GM21529 (cell line): ENCODE data around the gene BTRC.

Source experiments
- ATAC-seq: cut with Tn5 transposase; IDR thresholded peaks from one replicate; pipeline ENCODE4 v1.9.1; 2021; ENCODE audit not compliant: unreplicated experiment

BTRC gene

GRCh38 chr10:101441541-101442455 lies 87.8 kb downstream of the BTRC start:
- no peak for ATAC-seq

- no peak for ATAC-seq
Measured at GRCh38 chr10:101442456-101442800, 88.5 kb downstream of the BTRC start.

GRCh38 chr10:101444058-101444898 lies 90.3 kb downstream of the BTRC start:
- ATAC-seq, result no peak

GRCh38 chr10:101446071-101446470 lies 92.1 kb downstream of the BTRC start:
- ATAC-seq, result no peak

GRCh38 chr10:101446947-101447346 lies 93.0 kb downstream of the BTRC start:
- ATAC-seq, result no peak

GRCh38 chr10:101447477-101447876 lies 93.5 kb downstream of the BTRC start:
- ATAC-seq, result no peak

GRCh38 chr10:101450277-101451080 lies 96.5 kb downstream of the BTRC start:
- ATAC-seq, result no peak

- no peak for ATAC-seq
Measured at GRCh38 chr10:101451261-101451660, 97.3 kb downstream of the BTRC start.

- no peak for ATAC-seq
Measured at GRCh38 chr10:101451667-101452069, 97.7 kb downstream of the BTRC start.

- no peak for ATAC-seq
Measured at GRCh38 chr10:101452176-101452575, 98.2 kb downstream of the BTRC start.

- ATAC-seq, result no peak
Measured at GRCh38 chr10:101452593-101452992, 98.6 kb downstream of the BTRC start.

GRCh38 chr10:101453318-101453717 lies 99.4 kb downstream of the BTRC start:
- no peak for ATAC-seq

- ATAC-seq, result no peak
Measured at GRCh38 chr10:101453791-101454718, 100.1 kb downstream of the BTRC start.

- no peak for ATAC-seq
Measured at GRCh38 chr10:101458869-101459268, 104.9 kb downstream of the BTRC start.

- ATAC-seq, result no peak
Measured at GRCh38 chr10:101464082-101464481, 110.1 kb downstream of the BTRC start.

- ATAC-seq, result no peak
Measured at GRCh38 chr10:101464599-101464998, 110.6 kb downstream of the BTRC start.

- ATAC-seq, result no peak
Measured at GRCh38 chr10:101466016-101466912, 112.3 kb downstream of the BTRC start.

- ATAC-seq, result no peak
Measured at GRCh38 chr10:101467286-101467770, 113.4 kb downstream of the BTRC start.

- ATAC-seq, result no peak
Measured at GRCh38 chr10:101468159-101468558, 114.2 kb downstream of the BTRC start.
